Measurements from ENCODE around the gene DMGDH.

DNA sequence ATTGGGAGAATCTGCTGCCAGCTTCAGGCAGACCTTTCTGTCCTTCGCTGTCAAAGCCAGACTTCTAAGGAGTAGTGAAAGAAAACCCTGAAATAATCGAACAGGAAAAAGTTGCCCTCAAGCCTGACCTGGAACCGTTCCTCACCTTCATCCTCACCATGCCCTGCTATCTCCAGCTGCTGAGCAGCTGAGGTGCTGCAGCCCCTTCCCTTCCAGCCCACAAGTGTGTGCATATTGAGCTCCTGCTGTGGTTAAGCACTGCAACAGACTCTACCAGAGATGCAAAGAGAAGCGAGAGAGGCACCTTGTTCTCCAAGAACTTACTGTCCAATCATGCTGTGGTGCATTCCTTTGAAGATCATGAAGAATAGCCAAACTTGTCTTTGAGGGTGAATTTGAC is 19.0 kb upstream of the DMGDH start:
- TF ChIP-seq POLR2AphosphoS5 (IDR thresholded peaks at IDR 0.05), result no peak
- TF ChIP-seq, protein P1, sequence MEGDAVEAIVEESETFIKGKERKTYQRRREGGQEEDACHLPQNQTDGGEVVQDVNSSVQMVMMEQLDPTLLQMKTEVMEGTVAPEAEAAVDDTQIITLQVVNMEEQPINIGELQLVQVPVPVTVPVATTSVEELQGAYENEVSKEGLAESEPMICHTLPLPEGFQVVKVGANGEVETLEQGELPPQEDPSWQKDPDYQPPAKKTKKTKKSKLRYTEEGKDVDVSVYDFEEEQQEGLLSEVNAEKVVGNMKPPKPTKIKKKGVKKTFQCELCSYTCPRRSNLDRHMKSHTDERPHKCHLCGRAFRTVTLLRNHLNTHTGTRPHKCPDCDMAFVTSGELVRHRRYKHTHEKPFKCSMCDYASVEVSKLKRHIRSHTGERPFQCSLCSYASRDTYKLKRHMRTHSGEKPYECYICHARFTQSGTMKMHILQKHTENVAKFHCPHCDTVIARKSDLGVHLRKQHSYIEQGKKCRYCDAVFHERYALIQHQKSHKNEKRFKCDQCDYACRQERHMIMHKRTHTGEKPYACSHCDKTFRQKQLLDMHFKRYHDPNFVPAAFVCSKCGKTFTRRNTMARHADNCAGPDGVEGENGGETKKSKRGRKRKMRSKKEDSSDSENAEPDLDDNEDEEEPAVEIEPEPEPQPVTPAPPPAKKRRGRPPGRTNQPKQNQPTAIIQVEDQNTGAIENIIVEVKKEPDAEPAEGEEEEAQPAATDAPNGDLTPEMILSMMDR (IDR thresholded peaks at IDR 0.05), result no peak
- TF ChIP-seq EP300 (IDR thresholded peaks at IDR 0.05), result no peak

All from sigmoid colon (tissue), 4 donors.